ENCODE measurements around the gene TRPT1.

- TF ChIP-seq, protein P1, sequence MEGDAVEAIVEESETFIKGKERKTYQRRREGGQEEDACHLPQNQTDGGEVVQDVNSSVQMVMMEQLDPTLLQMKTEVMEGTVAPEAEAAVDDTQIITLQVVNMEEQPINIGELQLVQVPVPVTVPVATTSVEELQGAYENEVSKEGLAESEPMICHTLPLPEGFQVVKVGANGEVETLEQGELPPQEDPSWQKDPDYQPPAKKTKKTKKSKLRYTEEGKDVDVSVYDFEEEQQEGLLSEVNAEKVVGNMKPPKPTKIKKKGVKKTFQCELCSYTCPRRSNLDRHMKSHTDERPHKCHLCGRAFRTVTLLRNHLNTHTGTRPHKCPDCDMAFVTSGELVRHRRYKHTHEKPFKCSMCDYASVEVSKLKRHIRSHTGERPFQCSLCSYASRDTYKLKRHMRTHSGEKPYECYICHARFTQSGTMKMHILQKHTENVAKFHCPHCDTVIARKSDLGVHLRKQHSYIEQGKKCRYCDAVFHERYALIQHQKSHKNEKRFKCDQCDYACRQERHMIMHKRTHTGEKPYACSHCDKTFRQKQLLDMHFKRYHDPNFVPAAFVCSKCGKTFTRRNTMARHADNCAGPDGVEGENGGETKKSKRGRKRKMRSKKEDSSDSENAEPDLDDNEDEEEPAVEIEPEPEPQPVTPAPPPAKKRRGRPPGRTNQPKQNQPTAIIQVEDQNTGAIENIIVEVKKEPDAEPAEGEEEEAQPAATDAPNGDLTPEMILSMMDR (IDR thresholded peaks at IDR 0.05) = no peak
- no peak for TF ChIP-seq POLR2AphosphoS5 (IDR thresholded peaks at IDR 0.05; ENCODE audit: low read depth, low read length)
- TF ChIP-seq, protein P2, sequence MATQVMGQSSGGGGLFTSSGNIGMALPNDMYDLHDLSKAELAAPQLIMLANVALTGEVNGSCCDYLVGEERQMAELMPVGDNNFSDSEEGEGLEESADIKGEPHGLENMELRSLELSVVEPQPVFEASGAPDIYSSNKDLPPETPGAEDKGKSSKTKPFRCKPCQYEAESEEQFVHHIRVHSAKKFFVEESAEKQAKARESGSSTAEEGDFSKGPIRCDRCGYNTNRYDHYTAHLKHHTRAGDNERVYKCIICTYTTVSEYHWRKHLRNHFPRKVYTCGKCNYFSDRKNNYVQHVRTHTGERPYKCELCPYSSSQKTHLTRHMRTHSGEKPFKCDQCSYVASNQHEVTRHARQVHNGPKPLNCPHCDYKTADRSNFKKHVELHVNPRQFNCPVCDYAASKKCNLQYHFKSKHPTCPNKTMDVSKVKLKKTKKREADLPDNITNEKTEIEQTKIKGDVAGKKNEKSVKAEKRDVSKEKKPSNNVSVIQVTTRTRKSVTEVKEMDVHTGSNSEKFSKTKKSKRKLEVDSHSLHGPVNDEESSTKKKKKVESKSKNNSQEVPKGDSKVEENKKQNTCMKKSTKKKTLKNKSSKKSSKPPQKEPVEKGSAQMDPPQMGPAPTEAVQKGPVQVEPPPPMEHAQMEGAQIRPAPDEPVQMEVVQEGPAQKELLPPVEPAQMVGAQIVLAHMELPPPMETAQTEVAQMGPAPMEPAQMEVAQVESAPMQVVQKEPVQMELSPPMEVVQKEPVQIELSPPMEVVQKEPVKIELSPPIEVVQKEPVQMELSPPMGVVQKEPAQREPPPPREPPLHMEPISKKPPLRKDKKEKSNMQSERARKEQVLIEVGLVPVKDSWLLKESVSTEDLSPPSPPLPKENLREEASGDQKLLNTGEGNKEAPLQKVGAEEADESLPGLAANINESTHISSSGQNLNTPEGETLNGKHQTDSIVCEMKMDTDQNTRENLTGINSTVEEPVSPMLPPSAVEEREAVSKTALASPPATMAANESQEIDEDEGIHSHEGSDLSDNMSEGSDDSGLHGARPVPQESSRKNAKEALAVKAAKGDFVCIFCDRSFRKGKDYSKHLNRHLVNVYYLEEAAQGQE (IDR thresholded peaks at IDR 0.05; ENCODE audit: insufficient read depth in 1 of 2, low read depth in 2 of 2, low read length in 1 of 2) = no peak
- no peak for TF ChIP-seq TCF7L2 (IDR thresholded peaks at IDR 0.05; ENCODE audit: low read depth, low read length)
- no peak for TF ChIP-seq SIN3A (IDR thresholded peaks at IDR 0.05; ENCODE audit: borderline replicate concordance, insufficient read depth, low read depth, low read length)
Measured at GRCh38 chr11:64227405-64227956, 1.5 kb upstream of the TRPT1 start.

Data from Panc1 (cell line).